Hepatocyte (in vitro differentiated cells): Measurements from ENCODE around the gene OR1F1.

Source experiments
- EZH2 ChIP-seq: fragments of 200-600 bp; sonication (generic); IDR thresholded peaks from 2 replicates; pipeline ENCODE4 v1.6.1; 2016; ENCODE audit warnings: antibody characterized with exemption, mild to moderate bottlenecking, borderline replicate concordance
- EZH2phosphoT487 ChIP-seq: fragments of 200-600 bp; sonication (generic); IDR thresholded peaks from one replicate; pipeline ENCODE4 v1.6.1; 2018; ENCODE audit warnings: antibody characterized with exemption, mild to moderate bottlenecking, low read depth, moderate library complexity; ENCODE audit not compliant: unreplicated experiment, severe bottlenecking
- TF ChIP-seq, protein P1 (sequence below): fragments of 200-600 bp; sonication (generic); IDR thresholded peaks from 2 replicates; pipeline ENCODE4 v1.5.1; 2016; ENCODE audit warnings: antibody characterized with exemption, mild to moderate bottlenecking; ENCODE audit not compliant: poor library complexity

GRCh38 chr16:3143189-3143588 lies 44.8 kb upstream of the OR1F1 start:
- TF ChIP-seq EZH2, result no peak
- TF ChIP-seq, protein P1, sequence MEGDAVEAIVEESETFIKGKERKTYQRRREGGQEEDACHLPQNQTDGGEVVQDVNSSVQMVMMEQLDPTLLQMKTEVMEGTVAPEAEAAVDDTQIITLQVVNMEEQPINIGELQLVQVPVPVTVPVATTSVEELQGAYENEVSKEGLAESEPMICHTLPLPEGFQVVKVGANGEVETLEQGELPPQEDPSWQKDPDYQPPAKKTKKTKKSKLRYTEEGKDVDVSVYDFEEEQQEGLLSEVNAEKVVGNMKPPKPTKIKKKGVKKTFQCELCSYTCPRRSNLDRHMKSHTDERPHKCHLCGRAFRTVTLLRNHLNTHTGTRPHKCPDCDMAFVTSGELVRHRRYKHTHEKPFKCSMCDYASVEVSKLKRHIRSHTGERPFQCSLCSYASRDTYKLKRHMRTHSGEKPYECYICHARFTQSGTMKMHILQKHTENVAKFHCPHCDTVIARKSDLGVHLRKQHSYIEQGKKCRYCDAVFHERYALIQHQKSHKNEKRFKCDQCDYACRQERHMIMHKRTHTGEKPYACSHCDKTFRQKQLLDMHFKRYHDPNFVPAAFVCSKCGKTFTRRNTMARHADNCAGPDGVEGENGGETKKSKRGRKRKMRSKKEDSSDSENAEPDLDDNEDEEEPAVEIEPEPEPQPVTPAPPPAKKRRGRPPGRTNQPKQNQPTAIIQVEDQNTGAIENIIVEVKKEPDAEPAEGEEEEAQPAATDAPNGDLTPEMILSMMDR, result no peak
- no peak for TF ChIP-seq EZH2phosphoT487
